Astrocyte of the spinal cord (primary cell): ENCODE data around the gene EGFR.

Experiments used
- DNase-seq: peaks from one replicate; pipeline ENCODE4 v3.0.0; 2011; ENCODE audit warnings: low read depth, low spot score
- H3K4me3 ChIP-seq: 2 replicates; pipeline ENCODE4 v1.5.1; 2011; ENCODE audit warnings: low read depth, mild to moderate bottlenecking, low read length, moderate library complexity
- in situ Hi-C: cut with HindIII; loops from 2 replicates; pipeline ENCODE4 v1.10.0; 2017; ENCODE audit warnings: low sequenced_read_pairs
- TF ChIP-seq, protein P1 (sequence below): IDR thresholded peaks from 2 replicates; pipeline ENCODE4 v1.5.1; 2012; ENCODE audit warnings: low read depth, mild to moderate bottlenecking, low read length, inconsistent platforms

Gene EGFR

DNA sequence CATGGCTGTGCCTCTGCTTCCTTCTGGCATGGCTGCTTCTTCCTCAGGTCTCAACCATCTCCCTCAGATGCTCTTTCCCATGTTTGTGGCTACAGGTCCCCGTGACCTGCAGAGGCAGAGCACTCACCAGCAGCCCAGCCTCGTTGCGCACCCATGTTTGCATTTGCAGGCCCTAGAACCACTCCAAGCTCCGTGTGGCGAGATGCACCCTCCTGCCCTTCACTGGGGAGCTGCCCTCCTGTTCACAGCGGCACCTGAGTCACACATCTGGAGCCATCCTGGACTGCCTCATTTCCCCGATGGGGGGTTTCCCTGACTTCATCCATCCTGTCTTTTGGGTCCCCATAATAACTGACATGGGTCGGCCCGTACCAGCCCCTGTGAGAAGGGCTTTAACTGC is 35.9 kb downstream of the EGFR start:
- TF ChIP-seq, protein P1, sequence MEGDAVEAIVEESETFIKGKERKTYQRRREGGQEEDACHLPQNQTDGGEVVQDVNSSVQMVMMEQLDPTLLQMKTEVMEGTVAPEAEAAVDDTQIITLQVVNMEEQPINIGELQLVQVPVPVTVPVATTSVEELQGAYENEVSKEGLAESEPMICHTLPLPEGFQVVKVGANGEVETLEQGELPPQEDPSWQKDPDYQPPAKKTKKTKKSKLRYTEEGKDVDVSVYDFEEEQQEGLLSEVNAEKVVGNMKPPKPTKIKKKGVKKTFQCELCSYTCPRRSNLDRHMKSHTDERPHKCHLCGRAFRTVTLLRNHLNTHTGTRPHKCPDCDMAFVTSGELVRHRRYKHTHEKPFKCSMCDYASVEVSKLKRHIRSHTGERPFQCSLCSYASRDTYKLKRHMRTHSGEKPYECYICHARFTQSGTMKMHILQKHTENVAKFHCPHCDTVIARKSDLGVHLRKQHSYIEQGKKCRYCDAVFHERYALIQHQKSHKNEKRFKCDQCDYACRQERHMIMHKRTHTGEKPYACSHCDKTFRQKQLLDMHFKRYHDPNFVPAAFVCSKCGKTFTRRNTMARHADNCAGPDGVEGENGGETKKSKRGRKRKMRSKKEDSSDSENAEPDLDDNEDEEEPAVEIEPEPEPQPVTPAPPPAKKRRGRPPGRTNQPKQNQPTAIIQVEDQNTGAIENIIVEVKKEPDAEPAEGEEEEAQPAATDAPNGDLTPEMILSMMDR: no peak
- no peak overlapping the region for H3K4me3 ChIP-seq
- in situ Hi-C loops: no loop called here
- no peak for DNase-seq

DNA sequence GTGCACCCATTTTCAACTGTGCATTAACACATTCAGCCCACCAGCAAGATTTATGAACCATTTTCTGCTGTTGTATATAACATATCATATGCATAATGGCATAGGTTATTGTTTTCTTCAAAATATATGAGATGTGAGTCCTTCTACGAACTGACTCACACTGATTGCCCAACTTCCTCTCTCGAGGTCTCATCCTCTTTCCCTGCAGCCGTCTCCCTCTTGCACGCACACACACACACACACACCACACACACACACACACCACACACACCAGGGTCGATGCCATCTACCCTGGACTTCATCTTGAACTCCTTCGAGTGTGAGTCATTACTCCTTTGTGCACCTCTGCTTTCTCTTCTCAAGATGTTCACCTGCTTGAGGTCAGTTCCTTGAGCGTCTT is 36.7 kb downstream of the EGFR start:
- in situ Hi-C loops: no loop called here
- H3K4me3 ChIP-seq: no peak overlapping the region
- TF ChIP-seq, protein P1: no peak
- peak; percentile 60 for DNase-seq

DNA sequence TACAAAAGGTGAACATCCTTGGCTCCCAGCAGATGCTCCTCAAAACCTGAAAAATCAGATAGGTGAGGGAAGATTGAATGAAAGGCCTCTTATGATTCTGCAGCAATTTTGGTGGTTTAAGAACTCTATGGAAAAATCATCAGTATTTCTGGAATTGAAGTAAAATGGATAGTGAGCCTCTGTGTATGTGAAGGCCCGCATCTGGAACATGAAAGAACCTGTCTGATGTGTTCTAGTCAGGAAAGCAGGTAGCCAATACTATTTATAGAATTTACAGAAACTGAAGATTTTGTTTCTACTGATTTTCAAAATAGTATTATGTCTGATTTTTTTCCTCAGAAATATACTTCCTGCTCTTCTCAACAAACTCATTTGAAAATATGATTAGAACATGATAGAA is 37.3 kb downstream of the EGFR start:
- TF ChIP-seq, protein P1: no peak
- in situ Hi-C loops: no loop called here

DNA sequence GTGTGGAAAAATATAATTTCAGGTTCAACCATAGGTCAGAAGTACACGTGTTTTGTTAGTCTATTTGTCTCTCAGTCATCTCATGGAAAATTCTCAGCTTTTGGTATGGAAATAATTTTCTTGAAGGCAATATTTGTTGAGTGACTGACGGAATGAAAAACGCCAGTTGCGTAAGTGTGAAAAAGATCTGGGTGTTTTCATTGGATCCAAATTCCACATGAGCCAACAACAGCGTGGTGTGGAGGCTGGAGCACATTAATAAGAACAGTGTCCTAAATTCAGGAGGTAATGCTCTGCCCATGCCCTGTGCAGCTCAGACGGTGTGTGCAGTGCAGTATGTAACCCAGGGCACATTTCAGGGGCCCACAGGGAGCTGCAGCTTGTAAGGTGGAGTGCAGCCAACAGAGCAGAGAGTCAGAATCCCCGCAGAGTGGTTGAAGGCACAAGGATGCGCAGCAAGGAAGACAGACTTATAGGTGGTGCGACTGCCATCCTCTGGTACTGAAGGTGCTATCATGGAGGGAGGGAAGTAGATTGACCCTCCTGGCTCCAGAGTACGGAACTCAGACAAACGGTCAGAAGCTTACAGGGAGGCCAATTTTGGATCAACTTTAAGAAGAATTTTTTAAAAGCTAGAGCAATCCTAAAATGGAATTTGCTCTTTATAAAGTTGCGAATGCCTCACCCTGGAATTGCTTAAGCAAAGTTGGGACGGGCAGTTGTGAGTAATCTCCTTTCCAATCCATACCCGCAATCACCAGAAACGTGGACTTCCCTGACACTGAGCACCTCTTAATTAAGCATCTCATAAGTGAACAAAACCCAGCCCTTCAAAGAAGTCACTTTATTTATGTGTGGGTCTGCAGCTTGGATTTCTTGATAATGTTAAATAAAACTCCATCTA is 38.0 kb downstream of the EGFR start:
- in situ Hi-C loops: no loop called here
- DNase-seq: no peak
- TF ChIP-seq, protein P1: no peak
- no peak overlapping the region for H3K4me3 ChIP-seq

More for the DNA sequence above, 37.3 kb downstream of the EGFR start:
- no peak overlapping the region for H3K4me3 ChIP-seq
- DNase-seq: no peak

DNA sequence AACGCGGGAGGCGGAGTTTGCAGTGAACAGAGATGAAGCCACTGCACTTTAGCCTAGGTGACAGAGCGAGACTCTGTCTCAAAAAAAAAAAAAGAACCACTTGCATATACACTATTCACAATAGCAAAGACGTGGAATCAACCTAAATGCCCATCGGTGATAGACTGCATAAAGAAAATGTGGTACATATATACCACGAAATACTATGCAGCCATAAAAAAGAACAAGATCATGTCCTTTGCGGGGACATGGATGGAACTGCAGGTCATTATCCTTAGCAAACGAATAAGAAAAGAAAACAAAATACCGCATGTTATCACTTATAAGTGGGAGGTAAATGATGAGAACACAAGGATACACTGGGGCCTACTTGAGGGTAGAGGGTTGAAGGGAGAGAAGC is 39.5 kb downstream of the EGFR start:
- in situ Hi-C loops: no loop called here
- H3K4me3 ChIP-seq: no peak overlapping the region
- TF ChIP-seq, protein P1: no peak
- no peak for DNase-seq

DNA sequence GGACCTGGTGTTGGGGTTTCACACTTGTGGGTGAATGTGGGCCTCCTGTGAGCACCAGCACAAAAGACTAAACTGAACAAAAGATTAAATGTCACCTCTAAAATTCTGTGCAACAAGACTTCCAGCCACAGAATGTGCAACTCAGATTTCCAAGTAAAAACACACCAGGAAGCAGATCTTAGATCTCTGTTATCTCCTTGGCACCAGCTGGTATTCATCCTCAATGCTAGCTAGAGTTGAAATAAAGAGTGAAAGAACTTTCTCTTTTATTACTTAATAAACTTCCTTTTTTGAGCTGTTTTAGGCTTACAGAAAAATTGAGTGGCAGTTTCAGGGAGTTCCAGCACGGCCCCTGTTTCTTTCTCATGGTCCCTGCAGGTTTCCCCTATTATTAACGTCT is 40.2 kb downstream of the EGFR start:
- TF ChIP-seq, protein P1: no peak
- H3K4me3 ChIP-seq: no peak overlapping the region
- no peak for DNase-seq
- in situ Hi-C loops: no loop called here
